ENCODE measurements around the gene ATP13A4. TPM values are rescaled to one million over a fixed set of nuclear protein-coding genes. Genes with fewer than 3 reads are reported as not detected.

The ATP13A4 gene
- total and polyA plus RNA-seq, 2 donors (not counting 1 experiment from before 2014, with no cell fraction given): 1.7 to 6.4 TPM

- WGBS (ENCODE audit: insufficient coverage): 98% methylated on average over 5 of the region's 5 CpGs
These were observed 66.0 kb downstream of the ATP13A4 start for GRCh38 chr3:193488741-193489140.

GRCh38 chr3:193483988-193484539, 70.6 kb downstream of the ATP13A4 start:
- no peak for TF ChIP-seq EZH2 (IDR thresholded peaks at IDR 0.05; ENCODE audit: borderline replicate concordance, insufficient read depth, low read depth, low read length, poor library complexity, severe bottlenecking)
- TF ChIP-seq, protein P1, sequence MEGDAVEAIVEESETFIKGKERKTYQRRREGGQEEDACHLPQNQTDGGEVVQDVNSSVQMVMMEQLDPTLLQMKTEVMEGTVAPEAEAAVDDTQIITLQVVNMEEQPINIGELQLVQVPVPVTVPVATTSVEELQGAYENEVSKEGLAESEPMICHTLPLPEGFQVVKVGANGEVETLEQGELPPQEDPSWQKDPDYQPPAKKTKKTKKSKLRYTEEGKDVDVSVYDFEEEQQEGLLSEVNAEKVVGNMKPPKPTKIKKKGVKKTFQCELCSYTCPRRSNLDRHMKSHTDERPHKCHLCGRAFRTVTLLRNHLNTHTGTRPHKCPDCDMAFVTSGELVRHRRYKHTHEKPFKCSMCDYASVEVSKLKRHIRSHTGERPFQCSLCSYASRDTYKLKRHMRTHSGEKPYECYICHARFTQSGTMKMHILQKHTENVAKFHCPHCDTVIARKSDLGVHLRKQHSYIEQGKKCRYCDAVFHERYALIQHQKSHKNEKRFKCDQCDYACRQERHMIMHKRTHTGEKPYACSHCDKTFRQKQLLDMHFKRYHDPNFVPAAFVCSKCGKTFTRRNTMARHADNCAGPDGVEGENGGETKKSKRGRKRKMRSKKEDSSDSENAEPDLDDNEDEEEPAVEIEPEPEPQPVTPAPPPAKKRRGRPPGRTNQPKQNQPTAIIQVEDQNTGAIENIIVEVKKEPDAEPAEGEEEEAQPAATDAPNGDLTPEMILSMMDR (IDR thresholded peaks at IDR 0.05): no peak
- H3K4me3 ChIP-seq (ENCODE audit: control extremely low read depth in 1 of 5, extremely low read depth in 1 of 5, insufficient read depth in 1 of 5, low read depth in 2 of 5, low read length in 4 of 5): no peak overlapping the region
- no peaks in the 10 kb centered on the region for H3K27me3 ChIP-seq (replicated peaks in 1 of 4; ENCODE audit: control extremely low read depth in 1 of 4, control insufficient read depth in 3 of 4, insufficient read depth in 4 of 4, low read length in 3 of 4)
- H3K36me3 ChIP-seq (replicated peaks in 1 of 2; ENCODE audit: control extremely low read depth in 1 of 2, control insufficient read depth in 1 of 2, extremely low read depth in 1 of 2, insufficient read depth in 2 of 2, low read length in 1 of 2): no peaks in the 10 kb centered on the region
- H3K79me2 ChIP-seq (ENCODE audit: control insufficient read depth, insufficient read depth, low read length): no peaks in the 10 kb centered on the region
- H3K27me3 Mint-ChIP-seq: no peaks in the 10 kb centered on the region
- H3K4me1 Mint-ChIP-seq: no peaks in the 10 kb centered on the region
- intact Hi-C loops (cut with micrococcal nuclease): no loop called here
- DNase-seq (no peak), ATAC-seq (ENCODE audit: low read depth) (no peak)
- no peak overlapping the region for H3K9ac ChIP-seq (ENCODE audit: low read length)
- H4K20me1 ChIP-seq (ENCODE audit: control insufficient read depth, insufficient read depth, low read length, poor library complexity, severe bottlenecking): no peaks in the 10 kb centered on the region
- no peak overlapping the region for H3K4me3 Mint-ChIP-seq
- ChIA-PET CTCF (no interaction called here), POLR2A (no interaction called here)
- no peak overlapping the region for H2AFZ ChIP-seq (ENCODE audit: insufficient read depth, low read depth, low read length, poor library complexity, severe bottlenecking)
- no peak overlapping the region for H3K27ac Mint-ChIP-seq
- WGBS (ENCODE audit: insufficient coverage): no CpG with 5 or more reads among the region's 1 CpG
- H3K27ac ChIP-seq (ENCODE audit: low read length in 2 of 2): no peak overlapping the region
- no peaks in the 10 kb centered on the region for H3K9me3 ChIP-seq (ENCODE audit: control extremely low read depth in 1 of 3, control insufficient read depth in 2 of 3, insufficient read depth in 1 of 3, low read length in 2 of 3)
- no peaks in the 10 kb centered on the region for H3K4me1 ChIP-seq (ENCODE audit: control insufficient read depth in 2 of 2, insufficient read depth in 2 of 2, low read length in 2 of 2)
- H3K9me3 Mint-ChIP-seq (ENCODE audit: insufficient read depth): no peaks in the 10 kb centered on the region
- H3K4me2 ChIP-seq (replicated peaks; ENCODE audit: low read depth, low read length, poor library complexity, severe bottlenecking): no peak overlapping the region

More at GRCh38 chr3:193488741-193489140, 66.0 kb downstream of the ATP13A4 start:
- ChIA-PET CTCF (no interaction called here), POLR2A (no interaction called here)
- Mint-ChIP-seq H3K4me3 (no peak overlapping the region), H3K27ac (no peak overlapping the region), H3K4me1 (no peaks in the 10 kb centered on the region), H3K9me3 (ENCODE audit: insufficient read depth) (no peaks in the 10 kb centered on the region), H3K27me3 (no peaks in the 10 kb centered on the region)
- Histone ChIP-seq H3K27me3 (replicated peaks in 1 of 4; ENCODE audit: control extremely low read depth in 1 of 4, control insufficient read depth in 3 of 4, insufficient read depth in 4 of 4, low read length in 3 of 4) (no peaks in the 10 kb centered on the region), H3K36me3 (replicated peaks in 1 of 2; ENCODE audit: control extremely low read depth in 1 of 2, control insufficient read depth in 1 of 2, extremely low read depth in 1 of 2, insufficient read depth in 2 of 2, low read length in 1 of 2) (no peaks in the 10 kb centered on the region), H3K9me3 (ENCODE audit: control extremely low read depth in 1 of 3, control insufficient read depth in 2 of 3, insufficient read depth in 1 of 3, low read length in 2 of 3) (no peaks in the 10 kb centered on the region), H3K27ac (ENCODE audit: low read length in 2 of 2) (no peak overlapping the region), H3K4me3 (ENCODE audit: control extremely low read depth in 1 of 5, extremely low read depth in 1 of 5, insufficient read depth in 1 of 5, low read depth in 2 of 5, low read length in 4 of 5) (no peak overlapping the region), H3K9ac (ENCODE audit: low read length) (no peak overlapping the region), H3K79me2 (ENCODE audit: control insufficient read depth, insufficient read depth, low read length) (no peaks in the 10 kb centered on the region), H4K20me1 (ENCODE audit: control insufficient read depth, insufficient read depth, low read length, poor library complexity, severe bottlenecking) (no peaks in the 10 kb centered on the region), H3K4me1 (ENCODE audit: control insufficient read depth in 2 of 2, insufficient read depth in 2 of 2, low read length in 2 of 2) (no peaks in the 10 kb centered on the region), H3K4me2 (replicated peaks; ENCODE audit: low read depth, low read length, poor library complexity, severe bottlenecking) (no peak overlapping the region), H2AFZ (ENCODE audit: insufficient read depth, low read depth, low read length, poor library complexity, severe bottlenecking) (no peak overlapping the region)
- intact Hi-C loops (cut with micrococcal nuclease): no loop called here
- DNase-seq: no peak
- ATAC-seq (ENCODE audit: low read depth): no peak
- TF ChIP-seq, protein P1 (IDR thresholded peaks at IDR 0.05): no peak
- no peak for TF ChIP-seq EZH2 (IDR thresholded peaks at IDR 0.05; ENCODE audit: borderline replicate concordance, insufficient read depth, low read depth, low read length, poor library complexity, severe bottlenecking)
